Ramos (cell line): ENCODE data around the gene KIF19.
"Not testable (repeated sequence)": the region's sequence is repeated elsewhere in the genome, so short reads cannot be mapped to it uniquely, and the experiment has no call there.

Source experiments
- in situ Hi-C: fragments of 300-500 bp; cut with MboI; formaldehyde crosslinking; loops from one replicate; pipeline ENCODE4 v1.14.3; 2022; ENCODE audit warnings: low sequenced_read_pairs; ENCODE audit not compliant: unreplicated experiment

The KIF19 gene

GRCh38 chr17:74325743-74326379 is at the start of gene KIF19:
TSS of gene KIF19 (plus strand) at chr17:74326226. CDS start at chr17:74326350, 124 bp downstream.
- in situ Hi-C loops = no loop called here

GRCh38 chr17:74276541-74277009 is 49.5 kb upstream of the KIF19 start:
- in situ Hi-C loops = no loop called here

- in situ Hi-C loops = no loop called here
These were observed 48.1 kb upstream of the KIF19 start for GRCh38 chr17:74277935-74278334.

- in situ Hi-C loops = not testable (repeated sequence)
These were observed 46.4 kb upstream of the KIF19 start for GRCh38 chr17:74279617-74280016.

- in situ Hi-C loops = no loop called here
These were observed 45.9 kb upstream of the KIF19 start for GRCh38 chr17:74280093-74280513.

GRCh38 chr17:74281799-74282198 is 44.2 kb upstream of the KIF19 start:
- in situ Hi-C loops = no loop called here

GRCh38 chr17:74282274-74282586 is 43.8 kb upstream of the KIF19 start:
- in situ Hi-C loops = not testable (repeated sequence)

- in situ Hi-C loops = no loop called here
These were observed 43.2 kb upstream of the KIF19 start for GRCh38 chr17:74282587-74283370.

- in situ Hi-C loops = no loop called here
These were observed 42.7 kb upstream of the KIF19 start for GRCh38 chr17:74283371-74283673.

- in situ Hi-C loops = no loop called here
These were observed 38.9 kb upstream of the KIF19 start for GRCh38 chr17:74287031-74287602.

- in situ Hi-C loops = no loop called here
These were observed 37.2 kb upstream of the KIF19 start for GRCh38 chr17:74288785-74289184.

- in situ Hi-C loops = no loop called here
These were observed 36.3 kb upstream of the KIF19 start for GRCh38 chr17:74289688-74290087.

- in situ Hi-C loops = no loop called here
These were observed 35.7 kb upstream of the KIF19 start for GRCh38 chr17:74290340-74290739.

- in situ Hi-C loops = no loop called here
These were observed 33.5 kb upstream of the KIF19 start for GRCh38 chr17:74292495-74292894.

- in situ Hi-C loops = no loop called here
These were observed 30.1 kb upstream of the KIF19 start for GRCh38 chr17:74295625-74296547.

GRCh38 chr17:74296548-74296936 is 29.5 kb upstream of the KIF19 start:
- in situ Hi-C loops = no loop called here

- in situ Hi-C loops = no loop called here
These were observed 28.1 kb upstream of the KIF19 start for GRCh38 chr17:74297941-74298340.

GRCh38 chr17:74298778-74299177 is 27.2 kb upstream of the KIF19 start:
- in situ Hi-C loops = no loop called here

GRCh38 chr17:74299226-74300009 is 26.6 kb upstream of the KIF19 start:
- in situ Hi-C loops = no loop called here

GRCh38 chr17:74303305-74303704 is 22.7 kb upstream of the KIF19 start:
- in situ Hi-C loops = no loop called here
